Measurements from ENCODE around the gene FARP2.

The FARP2 gene

DNA sequence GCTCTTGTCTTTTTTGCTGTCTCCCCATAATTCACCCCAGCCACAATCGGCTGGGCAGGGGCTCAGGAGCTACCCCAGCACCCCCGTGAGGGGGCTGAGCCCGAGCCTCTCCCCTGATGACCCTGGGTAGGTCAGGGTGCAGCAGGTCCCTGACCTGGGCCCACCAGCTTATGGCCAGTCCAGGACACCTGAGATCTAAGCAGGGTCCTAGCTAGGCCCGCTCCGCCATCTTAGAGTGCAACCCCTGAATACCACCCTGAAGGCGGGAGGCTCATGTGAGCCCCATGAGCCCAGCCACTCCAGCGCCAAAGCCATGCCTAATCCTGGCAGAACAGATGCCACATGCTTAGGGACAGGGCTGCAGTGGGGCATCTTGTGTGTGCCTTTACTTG, 136.1 kb downstream of the FARP2 start:
- Histone ChIP-seq H2AFZ (ENCODE audit: low read depth, low read length) (no peak overlapping the region), H4K20me1 (ENCODE audit: insufficient read depth, low read length) (no peaks in the 10 kb centered on the region), H3K9me3 (ENCODE audit: insufficient read depth, low read length) (no peaks in the 10 kb centered on the region), H3K4me1 (ENCODE audit: low read length) (peaks cover 14% of the 10 kb centered on the region), H3K27me3 (ENCODE audit: low read depth, low read length) (no peaks in the 10 kb centered on the region), H3K36me3 (replicated peaks; ENCODE audit: low read depth, low read length) (peaks cover 2% of the 10 kb centered on the region), H3K79me2 (ENCODE audit: low read length) (no peaks in the 10 kb centered on the region), H3K9ac (ENCODE audit: low read length) (no peak overlapping the region), H3K4me3 (ENCODE audit: low read length) (no peak overlapping the region), H3K27ac (ENCODE audit: low read length) (no peak overlapping the region), H3K4me2 (ENCODE audit: low read length) (no peak overlapping the region)
- TF ChIP-seq, protein P1, sequence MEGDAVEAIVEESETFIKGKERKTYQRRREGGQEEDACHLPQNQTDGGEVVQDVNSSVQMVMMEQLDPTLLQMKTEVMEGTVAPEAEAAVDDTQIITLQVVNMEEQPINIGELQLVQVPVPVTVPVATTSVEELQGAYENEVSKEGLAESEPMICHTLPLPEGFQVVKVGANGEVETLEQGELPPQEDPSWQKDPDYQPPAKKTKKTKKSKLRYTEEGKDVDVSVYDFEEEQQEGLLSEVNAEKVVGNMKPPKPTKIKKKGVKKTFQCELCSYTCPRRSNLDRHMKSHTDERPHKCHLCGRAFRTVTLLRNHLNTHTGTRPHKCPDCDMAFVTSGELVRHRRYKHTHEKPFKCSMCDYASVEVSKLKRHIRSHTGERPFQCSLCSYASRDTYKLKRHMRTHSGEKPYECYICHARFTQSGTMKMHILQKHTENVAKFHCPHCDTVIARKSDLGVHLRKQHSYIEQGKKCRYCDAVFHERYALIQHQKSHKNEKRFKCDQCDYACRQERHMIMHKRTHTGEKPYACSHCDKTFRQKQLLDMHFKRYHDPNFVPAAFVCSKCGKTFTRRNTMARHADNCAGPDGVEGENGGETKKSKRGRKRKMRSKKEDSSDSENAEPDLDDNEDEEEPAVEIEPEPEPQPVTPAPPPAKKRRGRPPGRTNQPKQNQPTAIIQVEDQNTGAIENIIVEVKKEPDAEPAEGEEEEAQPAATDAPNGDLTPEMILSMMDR (IDR thresholded peaks at IDR 0.05; ENCODE audit: low read depth, low read length): no peak
- no peak for TF ChIP-seq EZH2phosphoT487 (IDR thresholded peaks at IDR 0.05; ENCODE audit: low read depth)

DNA sequence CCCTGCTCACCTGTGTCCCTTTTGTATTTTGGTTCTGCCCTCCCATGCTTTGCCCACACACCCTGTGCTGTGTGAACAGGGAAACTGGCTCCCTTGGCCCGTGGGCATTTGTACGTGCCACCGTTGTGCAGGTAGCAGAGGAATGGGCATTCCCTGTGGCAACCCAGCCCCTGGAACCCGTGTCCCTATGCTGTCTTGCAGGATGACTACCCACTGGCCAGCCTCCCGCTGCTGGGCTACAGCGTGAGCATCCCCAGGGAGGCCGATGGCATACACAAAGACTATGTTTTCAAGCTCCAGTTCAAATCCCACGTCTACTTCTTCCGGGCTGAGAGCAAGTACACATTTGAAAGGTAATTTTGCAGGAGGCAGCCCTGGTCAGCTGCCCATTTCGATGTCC, 137.0 kb downstream of the FARP2 start:
- no peak overlapping the region for H3K4me2 ChIP-seq (ENCODE audit: low read length)
- no peaks in the 10 kb centered on the region for H3K79me2 ChIP-seq (ENCODE audit: low read length)
- H3K27me3 ChIP-seq (ENCODE audit: low read depth, low read length): no peaks in the 10 kb centered on the region
- H2AFZ ChIP-seq (ENCODE audit: low read depth, low read length): no peak overlapping the region
- H3K4me1 ChIP-seq (ENCODE audit: low read length): peaks cover 7% of the 10 kb centered on the region
- H3K9me3 ChIP-seq (ENCODE audit: insufficient read depth, low read length): no peaks in the 10 kb centered on the region
- TF ChIP-seq, protein P1 (IDR thresholded peaks at IDR 0.05; ENCODE audit: low read depth, low read length): no peak
- no peak for TF ChIP-seq EZH2phosphoT487 (IDR thresholded peaks at IDR 0.05; ENCODE audit: low read depth)
- no peak overlapping the region for H3K9ac ChIP-seq (ENCODE audit: low read length)
- no peak overlapping the region for H3K27ac ChIP-seq (ENCODE audit: low read length)
- H4K20me1 ChIP-seq (ENCODE audit: insufficient read depth, low read length): no peaks in the 10 kb centered on the region
- no peak overlapping the region for H3K4me3 ChIP-seq (ENCODE audit: low read length)
- H3K36me3 ChIP-seq (replicated peaks; ENCODE audit: low read depth, low read length): peaks cover 2% of the 10 kb centered on the region

DNA sequence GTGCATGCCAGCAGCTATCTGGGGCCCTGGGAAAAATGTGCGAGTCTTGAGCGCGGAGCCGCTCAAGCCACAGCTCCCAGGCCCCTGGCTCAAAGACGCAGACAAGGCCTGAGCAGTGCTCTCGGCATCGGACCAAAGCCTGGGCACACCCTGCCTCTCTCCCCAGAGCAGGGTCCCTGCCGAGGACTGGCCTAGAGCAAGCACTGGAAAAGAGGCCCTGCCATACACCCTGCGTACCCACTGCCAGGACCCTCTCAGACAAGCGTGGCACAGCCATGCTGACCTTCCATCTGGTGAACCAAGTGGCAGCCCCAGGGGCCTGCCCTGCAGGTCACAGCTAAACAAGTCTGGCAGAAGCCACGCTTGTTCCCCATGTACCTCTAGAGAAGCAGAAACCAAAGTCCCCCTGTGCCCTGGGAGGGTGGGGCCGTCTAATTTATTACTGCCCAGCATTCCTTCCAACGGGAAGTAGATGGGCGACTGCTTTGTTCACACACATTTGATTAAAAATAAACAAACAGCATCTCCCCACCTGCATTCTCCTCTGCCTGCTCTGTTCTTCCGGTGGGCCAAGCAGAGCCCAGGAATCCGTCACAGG, 138.3 kb downstream of the FARP2 start:
- Histone ChIP-seq H3K36me3 (replicated peaks; ENCODE audit: low read depth, low read length) (peaks cover 2% of the 10 kb centered on the region), H4K20me1 (ENCODE audit: insufficient read depth, low read length) (no peaks in the 10 kb centered on the region)

DNA sequence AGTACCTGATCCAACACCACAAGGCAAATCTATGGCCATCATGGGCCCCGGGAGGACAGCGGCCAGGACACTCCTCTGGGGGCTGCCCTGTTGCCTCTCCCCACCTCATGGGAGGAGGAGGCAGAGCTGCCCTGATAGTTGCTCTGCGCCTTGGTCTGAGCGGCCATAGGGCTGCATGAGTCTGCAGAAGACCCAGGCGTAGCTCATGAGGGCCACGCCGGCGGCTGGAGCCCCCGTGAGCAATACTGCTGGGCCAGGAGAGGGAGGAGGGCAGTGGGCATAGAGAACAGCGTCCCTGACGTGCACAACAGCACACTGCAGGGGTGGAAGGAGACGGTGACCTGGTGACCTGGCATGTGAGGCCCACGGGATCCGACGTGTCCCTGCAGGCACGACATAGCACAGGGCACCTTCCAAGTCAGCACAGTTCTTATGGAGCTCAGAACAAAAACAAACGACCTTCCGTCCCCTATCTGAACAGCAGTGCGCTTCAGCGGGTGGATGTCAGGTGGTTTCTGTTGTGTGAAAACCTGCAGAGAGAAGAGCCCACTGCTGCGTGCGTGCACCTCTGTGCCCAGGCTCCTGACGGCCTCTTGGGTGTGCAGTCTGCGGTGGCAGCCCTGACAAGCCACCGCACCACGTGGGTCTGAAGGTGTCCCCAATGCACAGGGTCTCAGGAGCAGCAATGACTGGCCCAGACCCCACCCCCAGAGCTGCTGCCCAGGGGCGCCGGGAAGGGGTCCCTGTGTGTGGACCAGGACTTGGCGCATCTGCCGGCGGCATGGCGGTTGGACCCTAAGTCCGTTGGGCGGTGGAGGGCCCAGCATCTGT, 139.3 kb downstream of the FARP2 start:
- no peaks in the 10 kb centered on the region for H4K20me1 ChIP-seq (ENCODE audit: insufficient read depth, low read length)
- H3K9me3 ChIP-seq (ENCODE audit: insufficient read depth, low read length): no peaks in the 10 kb centered on the region
- H3K9ac ChIP-seq (ENCODE audit: low read length): no peak overlapping the region
- H3K79me2 ChIP-seq (ENCODE audit: low read length): no peaks in the 10 kb centered on the region
- no peak overlapping the region for H3K4me2 ChIP-seq (ENCODE audit: low read length)
- no peak overlapping the region for H2AFZ ChIP-seq (ENCODE audit: low read depth, low read length)
- peaks cover 2% of the 10 kb centered on the region for H3K36me3 ChIP-seq (replicated peaks; ENCODE audit: low read depth, low read length)
- no peak for TF ChIP-seq EZH2phosphoT487 (IDR thresholded peaks at IDR 0.05; ENCODE audit: low read depth)
- TF ChIP-seq, protein P1 (IDR thresholded peaks at IDR 0.05; ENCODE audit: low read depth, low read length): no peak
- H3K4me1 ChIP-seq (ENCODE audit: low read length): no peaks in the 10 kb centered on the region
- H3K27ac ChIP-seq (ENCODE audit: low read length): no peak overlapping the region
- H3K4me3 ChIP-seq (ENCODE audit: low read length): no peak overlapping the region
- H3K27me3 ChIP-seq (ENCODE audit: low read depth, low read length): no peaks in the 10 kb centered on the region

More for the DNA sequence above, 138.3 kb downstream of the FARP2 start:
- Histone ChIP-seq H3K79me2 (ENCODE audit: low read length) (no peaks in the 10 kb centered on the region), H3K4me1 (ENCODE audit: low read length) (no peaks in the 10 kb centered on the region), H3K27me3 (ENCODE audit: low read depth, low read length) (no peaks in the 10 kb centered on the region), H3K27ac (ENCODE audit: low read length) (no peak overlapping the region), H3K4me2 (ENCODE audit: low read length) (no peak overlapping the region), H2AFZ (ENCODE audit: low read depth, low read length) (no peak overlapping the region), H3K4me3 (ENCODE audit: low read length) (no peak overlapping the region), H3K9ac (ENCODE audit: low read length) (no peak overlapping the region), H3K9me3 (ENCODE audit: insufficient read depth, low read length) (no peaks in the 10 kb centered on the region)
- TF ChIP-seq EZH2phosphoT487 (IDR thresholded peaks at IDR 0.05; ENCODE audit: low read depth): no peak
- TF ChIP-seq, protein P1 (IDR thresholded peaks at IDR 0.05; ENCODE audit: low read depth, low read length): no peak
